Medulla oblongata (tissue), 1 donor: ENCODE data around the gene CD3G.
"Not testable (repeated sequence)": the region's sequence is repeated elsewhere in the genome, so short reads cannot be mapped to it uniquely, and the experiment has no call there.

Experiments used
- DNase-seq: peaks from one replicate; pipeline ENCODE4 v3.0.0-alpha.2; 2015; ENCODE audit errors: extremely low spot score

The CD3G gene

DNA sequence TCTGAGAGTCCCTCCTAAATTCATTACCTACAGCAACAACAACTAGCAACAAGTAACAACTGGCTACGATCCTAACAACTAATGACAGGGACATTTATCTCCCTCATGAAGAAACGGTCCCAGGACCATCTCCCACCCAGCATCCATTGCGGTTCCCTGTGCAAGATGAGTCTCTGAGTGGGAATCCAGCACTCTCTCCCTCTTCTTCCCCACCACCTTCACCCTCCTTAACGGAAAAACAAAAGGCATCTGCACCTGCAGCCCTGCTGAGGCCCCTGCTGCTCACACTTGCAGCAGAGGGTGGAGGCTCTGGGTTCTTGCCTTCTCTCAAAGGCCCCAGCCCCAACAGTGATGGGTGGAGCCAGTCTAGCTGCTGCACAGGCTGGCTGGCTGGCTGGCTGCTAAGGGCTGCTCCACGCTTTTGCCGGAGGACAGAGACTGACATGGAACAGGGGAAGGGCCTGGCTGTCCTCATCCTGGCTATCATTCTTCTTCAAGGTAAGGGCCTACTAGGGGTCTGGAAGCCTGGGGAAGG lies at the start of gene CD3G:
Gene CD3G, plus strand, starts transcription at position 364 of the 535 bp plus-strand sequence. Its CDS starts 80 bp downstream, at position 444.
- no peak for DNase-seq

DNA sequence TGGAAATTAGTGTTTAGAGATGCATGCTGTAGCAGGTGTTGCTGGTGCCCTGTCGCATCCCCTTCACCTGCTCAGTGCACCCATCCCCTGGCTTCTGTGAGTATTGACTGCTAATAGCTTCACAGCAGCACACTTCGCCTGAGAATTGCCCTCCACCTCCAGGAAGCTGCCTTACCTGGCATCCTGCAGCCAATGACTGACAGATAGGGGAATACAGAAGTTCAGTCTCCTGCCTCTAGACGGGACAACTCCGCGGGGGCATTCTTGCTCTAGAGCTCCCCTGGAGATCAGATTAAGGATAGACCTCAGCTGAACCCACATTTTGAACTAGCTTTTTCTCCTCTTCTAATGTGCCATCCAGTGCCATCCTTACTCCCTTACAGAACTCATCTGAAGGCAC lies 48.9 kb upstream of the CD3G start:
- no peak for DNase-seq

DNA sequence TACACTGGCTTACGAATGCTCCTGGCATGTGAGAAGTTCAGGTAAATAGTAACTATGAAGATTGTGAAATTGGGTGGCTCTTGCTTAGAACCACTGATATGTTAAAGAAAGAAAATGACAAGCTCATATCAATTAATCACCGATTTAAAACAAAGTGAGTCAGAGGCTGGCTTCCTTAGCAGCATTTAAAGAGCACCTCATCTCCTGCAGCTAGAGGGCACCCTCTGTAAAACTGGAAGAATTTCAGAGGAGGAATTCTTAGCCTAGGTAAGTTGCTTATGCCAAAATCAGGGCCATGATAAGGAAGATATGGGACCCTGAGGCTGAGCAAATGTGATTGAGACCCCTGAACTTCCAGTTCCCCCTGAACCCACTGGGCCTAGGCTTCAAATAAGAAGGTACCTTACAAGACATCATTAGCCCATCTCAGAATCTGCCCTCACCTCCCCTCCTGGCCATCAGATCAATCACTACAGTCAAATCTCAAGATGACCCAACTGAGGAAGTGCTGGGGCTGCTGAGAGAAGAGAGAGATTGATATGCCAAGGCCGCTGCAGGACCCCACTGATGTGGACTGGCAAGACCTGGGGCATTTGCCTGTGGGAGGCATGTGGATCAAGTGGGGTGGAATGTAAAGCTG lies 48.2 kb upstream of the CD3G start:
- peak; percentile 27 for DNase-seq

DNA sequence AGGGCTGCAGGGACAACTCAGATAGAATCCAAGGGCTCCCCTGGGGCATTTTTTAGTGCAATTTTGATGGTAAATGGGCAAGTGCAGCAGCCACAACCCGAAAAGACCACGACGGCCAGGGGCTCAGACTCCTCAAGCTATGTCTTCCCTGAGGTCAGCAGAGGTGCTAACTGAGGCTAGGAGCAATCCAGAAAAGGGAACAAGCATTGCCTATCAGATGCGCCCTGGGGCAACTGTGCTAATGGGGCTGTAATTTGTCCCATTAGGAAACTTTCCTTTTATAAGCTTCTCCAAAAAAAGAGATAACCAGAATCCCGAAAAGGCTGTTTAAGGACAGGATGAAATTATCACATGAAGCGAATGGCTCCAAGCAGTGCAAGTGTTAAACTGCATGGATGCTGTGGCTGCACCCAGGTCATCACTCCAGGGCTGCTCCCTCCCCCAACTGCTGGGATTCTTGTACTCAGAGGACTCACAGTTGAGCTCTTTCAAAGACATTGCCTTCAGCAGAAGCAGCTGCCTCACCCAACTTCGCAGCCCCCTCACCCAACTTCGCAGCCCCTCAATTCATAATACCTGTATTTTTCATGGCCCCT lies 42.4 kb upstream of the CD3G start:
- no peak for DNase-seq

DNA sequence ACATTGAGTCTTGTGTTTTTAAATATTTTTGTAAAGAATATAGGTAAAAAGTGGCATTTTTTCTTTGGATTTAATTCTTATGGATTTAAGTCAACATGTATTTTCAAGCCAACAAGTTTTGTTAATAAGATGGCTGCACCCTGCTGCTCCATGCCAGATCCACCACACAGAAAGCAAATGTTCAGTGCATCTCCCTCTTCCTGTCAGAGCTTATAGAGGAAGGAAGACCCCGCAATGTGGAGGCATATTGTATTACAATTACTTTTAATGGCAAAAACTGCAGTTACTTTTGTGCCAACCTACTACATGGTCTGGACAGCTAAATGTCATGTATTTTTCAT lies 39.9 kb upstream of the CD3G start:
- DNase-seq: no peak

DNA sequence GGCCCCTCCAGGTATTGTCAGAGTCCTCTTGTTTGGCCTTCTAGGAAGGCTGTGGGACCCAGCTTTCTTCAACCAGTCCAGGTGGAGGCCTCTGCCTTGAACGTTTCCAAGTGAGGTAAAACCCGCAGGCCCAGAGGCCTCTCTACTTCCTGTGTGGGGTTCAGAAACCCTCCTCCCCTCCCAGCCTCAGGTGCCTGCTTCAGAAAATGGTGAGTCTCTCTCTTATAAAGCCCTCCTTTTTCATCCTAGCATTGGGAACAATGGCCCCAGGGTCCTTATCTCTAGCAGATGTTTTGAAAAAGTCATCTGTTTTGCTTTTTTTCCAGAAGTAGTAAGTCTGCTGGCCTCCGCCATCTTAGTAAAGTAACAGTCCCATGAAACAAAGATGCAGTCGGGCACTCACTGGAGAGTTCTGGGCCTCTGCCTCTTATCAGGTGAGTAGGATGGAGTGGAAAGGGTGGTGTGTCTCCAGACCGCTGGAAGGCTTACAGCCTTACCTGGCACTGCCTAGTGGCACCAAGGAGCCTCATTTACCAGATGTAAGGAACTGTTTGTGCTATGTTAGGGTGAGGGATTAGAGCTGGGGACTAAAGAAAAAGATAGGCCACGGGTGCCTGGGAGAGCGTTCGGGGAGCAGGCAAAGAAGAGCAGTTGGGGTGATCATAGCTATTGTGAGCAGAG lies 39.4 kb upstream of the CD3G start, which contains the start of gene CD3E:
Gene CD3E, plus strand, starts transcription at position 163 of the 681 bp plus-strand sequence. Its CDS starts 223 bp downstream, at position 386.
- no peak for DNase-seq

DNA sequence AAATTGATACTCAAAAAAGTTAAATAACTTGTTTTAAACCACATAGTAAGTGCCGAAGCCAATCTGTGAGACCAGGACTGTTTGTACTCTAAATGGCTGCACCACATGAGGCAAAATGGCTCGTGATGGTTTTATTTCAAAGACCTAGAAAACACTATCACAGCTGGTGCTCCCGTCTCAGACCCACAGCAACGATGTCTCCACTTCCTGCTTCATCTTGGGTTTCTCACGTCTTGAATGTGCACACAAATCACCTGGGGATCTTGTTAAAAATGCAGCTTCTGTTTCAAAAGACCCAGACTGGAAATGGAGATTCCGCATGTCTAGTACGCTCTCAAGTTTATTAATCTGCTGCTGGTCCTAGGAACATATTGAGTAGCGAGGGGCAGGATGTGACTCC lies 38.4 kb upstream of the CD3G start:
- no peak for DNase-seq

DNA sequence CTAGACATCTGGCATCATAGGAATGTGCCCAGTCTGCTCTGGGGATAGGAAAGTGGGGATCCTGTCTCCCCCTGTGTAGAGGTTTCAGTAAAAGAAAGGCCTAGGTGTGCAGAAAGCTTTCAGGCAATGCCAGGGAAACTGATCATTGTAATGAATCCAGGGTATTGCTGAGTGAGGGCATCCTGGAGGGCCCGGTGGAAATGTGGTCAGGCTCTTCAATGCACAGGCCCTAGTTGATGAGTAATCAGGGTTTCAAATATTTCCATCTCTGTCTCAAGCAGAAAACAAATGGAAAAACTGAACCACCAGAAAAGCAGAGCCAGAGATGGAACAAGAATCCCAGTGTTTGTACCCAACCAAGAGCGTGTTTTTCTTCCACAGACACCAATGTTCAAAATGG lies 37.6 kb upstream of the CD3G start:
- DNase-seq: no peak

DNA sequence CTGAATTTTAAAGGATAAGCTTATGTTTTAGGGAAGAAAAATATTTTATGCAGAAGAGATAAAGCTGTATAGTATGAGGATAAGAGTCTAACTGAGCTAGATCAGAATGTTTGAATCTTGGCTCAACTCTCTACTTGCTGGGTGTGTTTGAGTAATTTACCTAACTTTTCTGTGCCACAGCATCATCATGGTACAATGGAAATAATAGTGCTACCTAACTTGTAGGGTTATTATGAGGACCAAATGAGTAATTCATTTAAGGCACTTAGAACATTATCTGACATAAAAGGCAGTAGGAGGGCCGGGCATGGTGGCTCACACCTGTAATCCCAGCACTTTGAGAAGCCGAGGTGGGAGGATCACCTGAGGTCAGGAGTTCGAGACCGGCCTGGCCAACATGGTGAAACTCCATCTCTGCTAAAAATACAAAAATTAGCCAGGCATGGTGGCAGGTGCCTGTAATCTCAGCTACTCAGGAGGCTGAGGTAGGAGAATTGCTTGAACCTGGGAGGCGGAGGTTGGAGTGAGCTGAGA lies 35.1 kb upstream of the CD3G start:
- DNase-seq: not testable (repeated sequence)

DNA sequence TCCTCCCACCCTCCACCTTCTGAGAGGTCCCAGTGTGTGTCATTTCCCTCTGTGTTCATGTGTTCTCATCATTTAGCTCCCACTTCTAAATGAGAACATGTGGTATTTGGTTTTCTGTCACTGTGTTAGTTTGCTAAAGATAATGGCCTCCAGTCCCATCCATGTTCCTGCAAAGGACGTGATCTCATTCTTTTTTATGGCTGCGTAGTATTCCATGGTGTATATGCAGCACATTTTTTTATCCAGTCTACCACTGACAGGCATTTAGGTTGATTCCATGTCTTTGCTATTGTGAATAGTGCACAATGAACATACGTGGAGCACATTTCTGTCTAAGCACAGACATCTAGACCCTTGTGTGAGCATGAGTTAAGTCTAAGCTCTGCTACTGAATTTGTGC lies 33.9 kb upstream of the CD3G start:
- no peak for DNase-seq

DNA sequence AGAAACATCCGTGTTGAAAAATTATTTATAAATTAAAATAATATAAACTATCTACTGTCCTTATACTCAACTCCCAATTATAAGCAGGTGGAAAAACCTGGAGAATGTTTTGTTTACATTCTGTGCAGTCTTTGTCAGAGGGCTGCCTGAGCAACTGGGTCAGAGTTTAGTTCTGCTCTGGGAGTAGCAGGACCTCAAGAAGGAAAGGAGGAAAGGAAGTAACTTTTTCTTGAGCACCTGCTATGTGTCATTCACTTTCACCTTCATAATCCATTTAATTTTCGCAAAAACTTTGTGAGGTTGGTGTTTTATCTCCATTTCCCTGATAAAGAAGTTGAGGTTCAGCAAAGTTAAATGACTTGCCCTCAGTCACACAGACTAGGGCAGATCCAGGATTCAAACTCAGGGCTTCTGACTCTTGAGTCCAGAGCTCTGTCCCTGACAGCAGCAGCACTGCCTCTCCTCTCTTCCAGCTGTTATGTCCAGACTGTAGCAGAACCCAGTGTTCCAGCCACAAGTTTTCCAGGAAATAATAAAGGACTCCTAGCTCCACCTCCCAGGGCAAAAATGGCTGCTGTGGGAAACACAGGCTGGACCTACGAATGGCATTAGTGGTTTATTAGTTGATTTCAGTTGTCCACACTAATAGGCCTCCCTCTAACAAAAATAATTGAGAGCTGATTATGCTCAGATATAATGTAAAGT lies 33.2 kb upstream of the CD3G start:
- no peak for DNase-seq

DNA sequence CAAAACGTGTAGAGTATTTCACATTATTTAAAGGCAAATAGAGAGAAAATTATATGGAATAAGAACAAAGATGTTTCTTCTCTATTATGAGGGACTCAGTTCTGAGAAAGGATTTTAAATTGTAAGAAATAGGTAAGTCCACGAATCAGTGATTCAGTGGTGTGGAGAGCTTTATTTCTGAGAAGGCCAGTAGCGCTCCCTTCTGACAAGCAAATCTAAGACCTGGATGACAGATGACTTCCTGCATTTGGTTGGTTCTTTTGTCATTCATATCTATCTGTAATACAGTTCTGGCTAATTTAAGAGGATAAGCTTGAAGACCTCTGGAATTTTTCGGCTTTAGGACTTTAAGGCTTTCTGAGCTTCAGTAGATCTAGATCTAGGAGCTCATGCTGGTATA lies 32.6 kb upstream of the CD3G start:
- DNase-seq: no peak

DNA sequence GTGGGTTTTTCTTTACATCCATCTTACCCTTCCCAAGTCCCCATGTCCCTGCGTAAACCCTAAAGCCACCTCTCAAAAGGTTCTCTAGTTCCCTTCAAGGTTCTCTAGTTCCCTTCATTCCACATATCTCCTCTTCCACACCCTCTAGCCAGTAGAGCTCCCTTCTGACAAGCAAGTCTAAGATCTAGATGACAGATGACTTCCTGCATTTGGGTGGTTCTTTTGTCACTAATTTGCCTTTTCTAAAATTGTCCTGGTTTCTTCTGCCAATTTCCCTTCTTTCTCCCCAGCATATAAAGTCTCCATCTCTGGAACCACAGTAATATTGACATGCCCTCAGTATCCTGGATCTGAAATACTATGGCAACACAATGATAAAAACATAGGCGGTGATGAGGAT lies 31.8 kb upstream of the CD3G start:
- DNase-seq: no peak

DNA sequence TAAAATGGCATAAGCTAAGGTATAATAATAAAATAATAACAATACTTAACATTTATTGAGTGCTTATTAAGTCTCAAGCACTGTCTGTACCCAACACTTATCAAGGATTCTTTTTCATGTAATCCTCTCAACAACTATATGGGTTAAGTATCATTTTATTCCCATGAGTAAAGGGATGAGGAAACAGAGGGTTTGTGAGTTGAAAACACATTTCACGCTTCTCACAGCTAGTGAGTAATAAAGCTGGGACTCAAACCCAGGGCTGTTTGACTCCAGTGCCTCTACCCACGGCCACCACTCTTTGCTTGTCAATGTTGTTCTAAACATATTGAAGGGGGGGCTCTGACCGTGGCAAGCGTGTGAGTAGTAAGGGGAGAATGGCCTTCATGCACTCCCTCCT lies 30.9 kb upstream of the CD3G start:
- DNase-seq: no peak

DNA sequence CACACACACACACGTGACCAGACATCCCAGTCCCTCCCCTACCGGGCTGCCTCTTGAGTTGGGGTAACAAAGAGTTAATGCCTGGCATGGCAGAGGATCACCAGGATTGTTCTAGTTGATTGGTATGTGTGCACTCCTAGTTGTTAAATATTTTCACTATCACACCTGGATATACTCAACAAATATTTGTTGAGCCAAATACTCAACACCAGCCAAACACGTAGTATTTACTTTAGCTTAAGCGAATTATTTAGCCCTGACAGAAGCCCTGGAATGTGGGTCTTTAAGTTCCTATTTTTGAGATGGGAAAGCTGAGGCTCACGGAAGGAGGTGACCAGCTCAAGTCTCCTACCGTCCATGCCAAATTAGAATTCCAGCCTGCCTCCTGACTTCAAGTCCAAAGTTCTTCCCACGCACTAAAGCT lies 29.1 kb upstream of the CD3G start:
- no peak for DNase-seq

DNA sequence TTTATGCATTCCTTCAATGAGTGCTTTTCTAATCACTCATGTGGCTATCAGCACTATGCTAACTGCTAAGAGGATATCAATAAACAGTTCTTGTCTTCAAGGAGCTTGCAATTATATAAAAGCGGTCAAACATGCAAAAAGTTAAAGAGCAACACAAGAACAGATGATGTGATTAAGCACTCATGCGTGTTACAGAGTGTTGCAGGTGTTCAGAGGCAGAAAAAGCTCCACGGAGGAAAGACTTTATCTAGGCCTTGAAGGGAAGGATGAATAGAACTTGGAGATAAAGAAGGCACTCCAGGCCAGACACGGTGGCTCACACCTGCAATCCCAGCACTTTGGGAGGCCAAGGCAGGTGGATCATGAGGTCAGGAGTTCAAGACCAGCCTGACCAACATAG lies 26.0 kb upstream of the CD3G start:
- DNase-seq: no peak

DNA sequence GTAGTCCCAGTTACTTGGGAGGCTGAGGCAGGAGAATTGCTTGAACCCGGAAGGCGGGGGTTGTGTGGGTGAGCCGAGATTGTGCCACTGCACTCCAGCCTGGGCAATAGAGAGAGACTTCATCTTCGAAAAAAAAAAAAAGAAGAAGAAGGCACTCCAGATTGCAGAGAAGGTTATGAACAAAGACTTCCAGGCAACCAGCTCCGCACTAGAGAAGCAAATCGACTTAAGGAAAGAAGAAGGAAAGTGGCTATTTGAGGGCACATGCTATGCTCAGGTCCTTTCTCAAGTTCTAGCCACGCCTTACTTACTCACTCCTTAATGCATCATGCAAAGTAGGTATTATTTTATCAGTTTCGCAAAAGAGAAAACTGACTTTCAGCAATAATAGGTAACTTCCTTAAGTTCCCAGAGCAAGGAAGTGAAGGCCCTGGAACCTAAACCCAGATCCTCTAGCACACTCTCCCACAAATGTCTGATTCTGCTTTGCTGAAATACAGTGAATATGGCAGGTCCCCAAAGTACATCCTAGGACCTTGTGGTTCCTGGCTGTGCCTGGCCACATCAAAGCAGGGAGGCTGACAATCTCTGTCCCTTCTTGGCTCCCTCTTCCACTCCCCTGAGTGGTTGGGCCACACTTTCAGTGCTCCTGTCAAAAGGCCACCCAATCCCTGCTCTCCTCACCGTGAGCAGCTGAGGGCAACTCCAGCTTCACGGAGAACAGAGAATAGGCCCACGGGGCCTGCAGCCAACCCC lies 25.4 kb upstream of the CD3G start:
- peak; percentile 2 for DNase-seq

DNA sequence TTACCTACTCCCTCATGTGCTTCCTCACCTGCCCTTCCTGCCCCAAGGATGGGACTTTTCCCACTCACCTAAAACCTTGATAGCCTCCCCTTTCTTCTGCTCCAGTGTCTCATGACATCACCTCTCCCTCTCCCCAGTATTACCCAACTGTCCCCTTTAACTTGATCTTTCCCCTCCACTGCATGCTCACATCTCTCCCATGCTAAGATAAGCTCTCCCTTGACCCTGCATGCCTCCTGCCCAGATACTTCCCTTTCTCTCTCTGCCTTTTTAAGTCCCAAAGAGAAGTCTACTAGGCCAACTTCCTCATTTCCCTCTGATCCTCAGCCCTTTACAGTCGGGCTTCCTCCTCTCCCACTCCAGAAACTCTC lies 24.8 kb upstream of the CD3G start:
- DNase-seq: peak; percentile 66

DNA sequence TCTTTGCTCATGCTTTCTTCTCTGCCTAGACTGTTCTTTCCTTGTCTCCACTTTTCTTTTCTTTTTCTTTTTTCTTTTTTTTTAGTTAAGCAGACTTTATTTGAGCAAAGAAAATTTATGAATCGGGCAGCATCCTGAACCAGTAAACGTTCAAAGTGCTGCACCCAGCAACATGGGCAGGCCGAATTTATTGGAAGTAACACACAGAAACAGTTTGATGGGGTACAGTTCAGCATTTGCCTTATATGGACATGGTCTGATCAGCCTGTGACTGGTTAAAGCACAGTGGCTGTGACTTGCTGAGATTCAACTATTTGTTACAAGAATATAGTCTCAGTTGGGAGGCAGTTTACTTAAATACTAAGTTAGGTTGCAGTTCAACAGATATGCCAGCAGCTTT lies 23.6 kb upstream of the CD3G start:
- no peak for DNase-seq

DNA sequence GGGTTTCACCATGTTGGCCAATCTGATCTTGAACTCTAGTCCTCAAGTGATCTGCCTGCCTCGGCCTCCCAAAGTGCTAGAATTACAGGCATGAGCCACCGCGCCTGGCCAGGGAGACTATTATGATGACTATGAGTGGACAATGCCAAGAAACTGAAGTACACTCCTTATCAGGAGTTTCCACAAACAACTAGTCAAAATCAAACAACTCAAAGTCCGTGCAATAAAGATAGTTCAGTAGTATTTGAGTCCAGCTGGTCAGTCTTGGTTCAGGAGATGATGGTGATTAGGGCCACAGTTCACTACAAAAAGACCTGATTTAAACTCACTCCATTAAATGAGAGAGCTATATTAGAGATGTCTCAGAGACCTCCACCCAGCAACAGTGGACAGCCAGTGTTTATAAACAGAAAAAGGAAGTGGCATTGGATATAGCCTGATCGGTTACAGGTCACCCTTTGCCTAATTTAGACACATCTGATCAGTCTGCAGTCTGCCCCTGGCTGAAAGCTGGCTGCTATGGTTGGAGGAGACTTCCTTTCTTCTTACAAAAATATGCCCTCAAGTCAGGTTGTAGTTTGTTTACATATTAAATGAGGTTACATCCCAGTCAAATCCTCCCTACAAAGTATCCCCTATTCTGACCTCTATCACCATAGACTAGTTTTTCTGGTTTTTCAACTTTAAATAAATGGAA lies 22.6 kb upstream of the CD3G start:
- DNase-seq: peak; percentile 35

DNA sequence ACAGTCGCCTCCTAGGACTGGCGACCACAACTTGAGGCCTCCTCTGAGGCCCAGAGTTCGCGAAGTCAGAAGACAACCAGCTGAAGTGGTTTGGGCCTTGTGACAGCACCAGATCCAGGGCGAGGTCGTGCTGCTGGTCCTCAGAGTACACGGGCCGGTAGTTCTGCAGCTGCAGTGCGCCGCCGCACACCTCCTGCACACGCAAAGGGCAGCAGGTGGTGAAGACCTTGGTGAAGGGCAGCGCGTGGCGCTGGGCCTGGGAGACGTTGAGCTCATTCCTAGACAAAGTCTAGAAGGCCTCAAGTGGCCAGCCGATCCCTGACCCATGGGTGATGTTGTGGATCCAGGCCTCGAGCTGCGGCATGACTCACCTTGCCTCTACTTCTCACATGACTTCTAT lies 21.4 kb upstream of the CD3G start:
- DNase-seq: no peak
